Activated CD4-positive, CD25-positive, alpha-beta regulatory T cell treated with anti-CD3 and anti-CD28 coated beads, Interleukin-2, amount 50 U/mL, for 16 hours (primary cell): ENCODE results near the gene ADARB2.

ENCODE experiments used
- DNase-seq: peaks from one replicate; pipeline ENCODE4 v3.0.0-alpha.2; 2020; ENCODE audit warnings: low read depth, low spot score

Gene ADARB2

DNA sequence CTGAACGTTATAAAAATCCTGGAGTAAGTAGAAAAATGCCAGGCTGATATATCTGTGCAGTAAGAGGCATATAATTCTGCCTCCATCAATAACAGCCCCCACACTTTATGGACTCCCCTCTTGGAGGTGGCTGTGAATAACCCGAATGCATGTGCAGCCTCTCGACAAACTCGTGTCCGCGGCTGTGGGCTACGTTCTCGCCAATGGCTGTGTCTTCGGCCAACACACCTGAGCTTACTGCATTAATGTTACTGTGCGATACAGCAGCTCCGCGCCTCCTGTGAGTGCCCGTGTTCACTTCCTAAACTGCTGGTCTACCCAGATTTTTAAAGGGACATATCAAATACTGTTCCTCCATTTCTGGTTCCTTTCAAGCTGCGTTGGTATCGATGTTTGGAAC lies 209.4 kb downstream of the ADARB2 start:
- DNase-seq, result no peak

- no peak for DNase-seq
These were observed 210.8 kb downstream of the ADARB2 start for GRCh38 chr10:1526436-1527055.

DNA sequence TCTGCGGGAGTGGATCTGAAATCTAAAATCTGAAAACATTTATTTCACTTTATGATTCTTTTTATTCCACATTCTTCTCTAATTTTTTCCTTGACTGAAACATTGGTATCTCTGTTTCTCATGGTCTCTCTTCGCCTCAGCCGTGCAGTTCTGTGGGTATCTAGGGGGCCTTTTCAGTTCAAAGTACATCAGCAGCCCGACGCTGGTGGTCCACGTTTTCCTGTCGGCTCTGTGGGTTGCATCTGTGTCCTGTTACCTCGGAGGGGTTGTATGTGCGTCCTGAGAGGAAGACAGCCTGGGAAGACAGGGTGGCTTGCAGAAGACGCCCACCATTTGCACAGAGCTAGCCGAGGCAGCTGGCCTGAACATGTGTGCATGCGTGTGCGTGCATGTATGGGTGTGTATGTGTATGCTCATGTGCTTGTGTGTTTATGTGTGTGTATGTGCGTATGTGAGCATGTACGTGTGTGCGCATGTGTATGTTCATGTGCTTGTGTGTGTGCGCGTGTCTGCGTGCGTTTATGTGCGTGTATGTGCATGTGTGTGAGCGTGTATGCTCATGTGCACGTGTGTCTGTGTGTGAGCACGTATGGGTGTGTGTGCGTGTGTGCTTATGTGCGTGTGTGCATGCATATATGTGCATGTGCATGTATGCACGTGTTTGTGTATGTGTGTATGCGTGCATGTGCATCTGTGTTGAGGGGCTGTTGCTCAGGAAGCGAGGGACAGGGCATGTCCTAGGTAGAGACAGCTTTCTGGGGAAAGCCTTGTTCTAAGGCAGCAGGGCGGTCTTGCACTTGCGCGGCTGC lies 211.8 kb downstream of the ADARB2 start:
- DNase-seq, result no peak

DNA sequence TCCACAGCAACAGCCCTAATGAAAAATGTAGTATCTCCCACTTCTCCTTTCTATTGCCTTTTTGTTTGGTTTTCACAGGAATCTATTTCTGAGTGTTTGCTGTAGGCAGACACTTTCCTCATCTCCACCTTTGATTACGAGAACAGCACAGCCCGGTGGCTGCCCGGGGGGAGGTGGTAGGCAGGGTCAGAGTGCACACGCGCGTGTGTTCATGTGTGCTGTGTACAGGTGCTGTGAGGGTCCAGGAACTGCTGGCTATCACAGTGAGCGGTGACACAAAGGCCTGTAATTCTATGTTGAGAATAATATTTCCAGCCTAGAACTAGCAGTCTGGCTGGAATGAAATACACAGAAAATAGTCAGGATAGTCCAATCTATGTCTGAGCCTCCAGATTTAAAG lies 212.8 kb downstream of the ADARB2 start:
- no peak for DNase-seq

DNA sequence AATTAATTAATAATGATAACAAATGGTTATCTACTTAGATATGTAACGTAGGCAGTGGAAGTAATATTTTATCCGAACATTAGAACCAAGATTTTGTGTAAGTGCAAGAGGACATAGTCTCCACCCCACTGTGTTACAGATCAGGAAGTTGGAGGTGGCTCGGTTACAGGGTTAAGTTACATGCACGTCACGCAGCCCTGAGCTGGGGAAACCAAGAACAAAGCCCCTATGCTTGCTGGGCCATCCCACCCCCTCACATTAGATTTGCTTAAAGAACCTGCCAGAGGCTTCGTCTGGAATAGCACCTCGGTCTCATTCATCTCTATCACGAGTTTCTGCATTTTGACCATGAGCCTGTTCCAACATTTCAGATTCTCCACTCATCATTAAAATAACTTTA lies 214.1 kb downstream of the ADARB2 start:
- DNase-seq, result no peak

DNA sequence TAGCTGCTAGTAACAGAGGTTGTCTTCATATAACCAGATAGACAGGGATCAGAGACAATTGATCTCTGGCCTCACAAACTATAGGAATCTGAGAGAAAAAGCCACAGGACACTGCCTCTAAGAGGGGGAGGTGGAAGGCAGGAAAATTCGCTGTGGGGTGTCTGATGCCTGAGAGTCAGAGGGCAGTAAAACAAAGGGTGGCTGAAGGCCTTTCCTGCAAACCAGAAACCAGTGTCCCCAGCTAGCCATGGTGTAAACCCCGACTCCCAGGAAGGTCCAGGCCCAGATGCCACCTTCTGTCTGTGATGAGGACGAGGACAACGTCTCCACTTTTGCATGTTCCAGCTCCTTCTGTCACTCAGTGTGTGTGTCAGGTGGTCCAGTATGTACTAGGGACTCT lies 215.1 kb downstream of the ADARB2 start:
- no peak for DNase-seq

DNA sequence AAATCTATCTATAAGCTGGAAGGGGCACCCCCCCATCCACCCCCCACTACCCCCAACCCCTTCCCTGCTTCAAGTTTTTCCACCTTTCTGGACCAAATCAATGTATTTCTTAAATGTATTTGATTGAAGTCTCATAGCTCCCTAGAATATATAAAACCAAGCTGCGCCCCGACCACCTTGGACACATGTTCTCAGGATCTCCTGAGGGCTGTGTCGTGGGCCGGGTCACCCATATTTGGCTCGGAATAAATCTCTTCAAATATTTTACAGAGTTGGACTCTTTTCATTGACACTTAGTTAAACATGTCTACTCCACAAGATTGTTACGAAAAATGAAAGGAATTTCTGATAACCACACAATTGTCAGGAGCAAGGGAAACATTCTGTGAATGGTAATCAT lies 215.6 kb downstream of the ADARB2 start:
- no peak for DNase-seq

- no peak for DNase-seq
These were observed 216.3 kb downstream of the ADARB2 start for GRCh38 chr10:1520909-1521565.

DNA sequence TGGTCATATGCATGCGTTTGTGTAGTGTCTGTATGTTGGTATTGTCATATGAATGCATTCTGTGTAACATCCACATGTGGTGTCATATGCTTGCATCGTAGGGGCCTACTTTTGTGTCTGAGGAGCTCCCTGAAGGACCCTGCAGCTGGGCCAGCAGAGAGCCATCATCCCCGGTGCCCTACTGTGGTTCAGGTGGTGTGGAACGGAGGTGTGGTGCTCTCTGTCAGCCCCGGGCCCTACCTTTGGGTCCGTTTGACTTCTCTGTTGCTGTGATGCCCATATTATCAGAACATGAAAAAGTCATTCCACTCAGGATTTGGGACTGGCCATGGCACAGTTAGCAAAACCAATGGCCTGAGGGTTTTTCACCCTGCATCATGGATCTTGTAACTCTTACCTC lies 217.9 kb downstream of the ADARB2 start:
- no peak for DNase-seq

DNA sequence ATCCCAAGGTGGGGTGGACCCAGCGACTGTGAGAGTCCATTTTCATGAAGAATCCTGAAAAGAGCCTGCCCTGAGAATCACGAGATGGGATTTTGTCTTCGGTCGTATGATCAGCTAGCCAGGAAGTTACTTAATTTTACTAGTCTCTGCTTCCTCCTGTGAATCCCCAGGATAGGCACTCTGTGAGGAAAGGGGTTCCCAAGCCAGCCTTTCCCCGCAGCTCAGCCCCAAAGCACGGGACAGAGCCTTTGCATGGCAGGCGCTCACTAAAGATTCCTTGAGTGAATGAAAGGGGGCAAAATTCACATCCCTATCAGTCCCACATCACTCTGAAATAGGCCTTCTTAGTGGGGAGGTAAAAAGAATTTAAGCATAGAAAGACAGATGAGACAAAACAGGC lies 219.6 kb downstream of the ADARB2 start:
- DNase-seq, result no peak

DNA sequence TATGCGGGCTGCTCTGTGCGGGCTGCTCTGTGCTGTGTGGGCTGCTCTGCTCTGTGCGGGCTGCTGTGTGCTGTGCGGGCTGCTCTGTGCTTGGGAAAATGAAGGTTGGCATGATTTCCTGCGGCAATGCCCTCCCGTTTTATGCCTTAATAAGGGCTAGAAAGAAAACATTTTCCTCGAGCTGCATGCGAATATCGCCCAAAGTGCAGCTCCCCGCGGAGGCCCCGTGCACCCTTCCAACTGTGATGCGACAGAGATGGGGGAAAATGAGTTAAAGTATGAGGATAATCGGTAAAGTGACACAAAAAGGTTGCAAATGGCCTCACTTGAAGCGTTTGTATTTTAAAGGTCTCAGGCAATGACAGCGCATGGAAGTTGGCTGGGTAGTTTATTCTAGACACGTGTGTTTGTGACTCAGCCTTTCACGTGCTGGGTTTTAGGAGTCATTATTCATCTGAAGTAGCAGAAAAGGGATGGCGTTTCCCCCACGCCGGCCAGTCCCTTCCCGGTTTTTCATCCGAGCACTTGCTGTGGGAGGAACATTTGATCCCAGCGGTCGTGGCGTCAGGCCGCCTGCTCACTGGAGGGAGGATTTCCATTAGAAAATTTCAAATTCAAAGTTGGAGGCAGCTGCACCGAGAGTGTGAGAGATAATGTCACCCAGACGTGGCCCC lies 220.7 kb downstream of the ADARB2 start:
- no peak for DNase-seq

GRCh38 chr10:1515780-1516491 lies 221.4 kb downstream of the ADARB2 start:
- DNase-seq, result no peak

GRCh38 chr10:1515121-1515779 lies 222.1 kb downstream of the ADARB2 start:
- no peak for DNase-seq

- DNase-seq, result no peak
These were observed 222.6 kb downstream of the ADARB2 start for GRCh38 chr10:1514681-1515080.

DNA sequence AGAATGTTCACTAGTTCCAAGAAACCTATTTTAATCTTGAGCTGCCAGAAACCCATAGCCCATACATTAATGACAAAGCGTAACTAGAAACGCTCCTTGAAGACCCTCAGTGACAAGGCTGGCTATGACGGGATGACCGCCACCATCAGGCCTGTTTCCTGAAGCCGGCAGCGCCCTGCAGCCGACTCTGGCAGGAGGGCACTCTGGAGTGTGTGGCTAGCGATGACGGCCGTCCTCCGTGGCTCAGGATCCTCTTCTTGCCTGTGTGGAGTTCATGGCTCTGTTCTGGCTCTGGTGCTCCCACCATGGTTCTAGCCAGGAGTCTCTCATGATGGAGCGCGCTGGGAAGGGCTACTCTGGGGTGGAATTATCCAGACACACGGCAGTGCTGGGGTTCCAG lies 224.1 kb downstream of the ADARB2 start:
- no peak for DNase-seq

DNA sequence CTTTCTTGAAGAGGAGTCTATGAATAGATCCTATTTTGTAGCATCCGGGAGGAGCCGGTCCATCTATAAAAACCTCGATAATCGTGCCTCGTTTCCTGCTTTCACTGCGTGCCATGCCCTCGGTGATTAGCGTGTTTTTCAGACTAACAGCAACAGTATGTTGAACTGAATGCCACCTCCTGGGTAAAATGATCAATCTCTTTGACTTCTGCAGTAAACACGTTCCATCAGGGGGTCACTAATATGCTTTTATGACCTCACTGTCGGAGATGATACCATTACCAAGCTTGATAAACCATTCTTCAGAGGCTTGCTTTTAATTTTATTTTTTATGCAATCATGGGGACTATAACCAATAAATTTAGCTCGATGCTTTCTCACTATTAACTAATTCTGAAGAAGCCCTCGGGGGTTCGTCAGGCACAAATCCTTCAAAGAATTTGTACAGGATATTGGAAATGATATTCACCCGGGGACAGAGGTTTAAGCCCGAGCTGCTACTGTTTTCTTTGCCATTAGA lies 228.3 kb downstream of the ADARB2 start:
- DNase-seq, result no peak

- no peak for DNase-seq
These were observed 229.2 kb downstream of the ADARB2 start for GRCh38 chr10:1508096-1508495.

DNA sequence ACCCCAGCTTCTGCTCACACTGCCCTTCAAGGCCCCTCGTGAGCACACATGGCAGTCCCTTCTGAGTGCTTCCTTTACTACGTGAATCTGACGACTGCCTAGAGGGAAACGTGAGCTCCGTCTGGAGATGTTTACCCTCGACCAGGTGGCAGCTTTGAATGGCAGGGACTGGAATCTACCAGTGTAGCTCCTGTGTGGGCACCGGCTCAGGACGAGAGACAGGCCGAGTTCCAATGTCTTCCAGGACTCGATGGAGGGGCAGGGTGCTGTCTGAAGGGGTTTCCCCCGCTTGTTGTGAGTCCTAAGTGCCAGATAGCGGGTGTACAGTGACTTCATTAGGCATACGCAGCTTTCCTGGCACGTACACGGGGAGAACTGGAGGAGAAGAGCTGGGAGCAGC lies 229.9 kb downstream of the ADARB2 start:
- DNase-seq, result no peak

DNA sequence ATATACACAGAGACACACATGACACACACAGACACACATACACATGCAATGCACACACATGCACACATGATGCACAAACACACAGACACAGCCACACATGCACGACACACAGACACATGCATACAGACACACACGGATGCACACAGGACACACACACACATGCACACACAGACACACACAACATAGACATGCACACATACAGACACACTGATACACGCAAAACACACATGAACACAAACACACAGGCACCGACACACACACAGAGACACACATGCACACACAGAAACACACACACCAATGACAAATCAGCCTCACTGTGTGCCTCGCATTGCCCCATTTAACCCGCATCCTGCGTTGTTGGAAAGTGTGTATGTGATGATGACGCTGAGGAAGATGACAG lies 232.4 kb downstream of the ADARB2 start:
- no peak for DNase-seq

- DNase-seq, result no peak
These were observed 233.0 kb downstream of the ADARB2 start for GRCh38 chr10:1504286-1504685.

GRCh38 chr10:1502451-1502850 lies 234.9 kb downstream of the ADARB2 start:
- no peak for DNase-seq
